Measurements from ENCODE around the gene DLG1.

DNA sequence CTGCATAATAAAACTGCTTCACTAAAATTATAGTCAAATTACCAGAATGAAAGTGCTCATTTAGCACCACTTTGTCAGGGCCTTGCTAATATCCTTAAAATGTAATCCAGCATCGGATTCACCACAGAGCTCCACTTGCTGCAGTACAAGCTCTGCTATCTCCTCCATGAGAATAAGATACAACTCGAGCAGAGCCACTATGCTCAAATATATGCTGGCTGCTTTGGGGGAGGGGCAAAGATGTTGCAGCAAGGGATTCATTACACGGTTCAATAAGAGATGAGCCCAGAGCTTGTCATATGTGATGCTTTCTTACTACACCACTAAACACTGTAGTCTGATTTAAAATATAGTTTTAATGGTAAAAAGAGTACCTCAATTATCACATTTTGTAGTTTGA is 72.2 kb downstream of the DLG1 start:
- TF ChIP-seq, protein P1, sequence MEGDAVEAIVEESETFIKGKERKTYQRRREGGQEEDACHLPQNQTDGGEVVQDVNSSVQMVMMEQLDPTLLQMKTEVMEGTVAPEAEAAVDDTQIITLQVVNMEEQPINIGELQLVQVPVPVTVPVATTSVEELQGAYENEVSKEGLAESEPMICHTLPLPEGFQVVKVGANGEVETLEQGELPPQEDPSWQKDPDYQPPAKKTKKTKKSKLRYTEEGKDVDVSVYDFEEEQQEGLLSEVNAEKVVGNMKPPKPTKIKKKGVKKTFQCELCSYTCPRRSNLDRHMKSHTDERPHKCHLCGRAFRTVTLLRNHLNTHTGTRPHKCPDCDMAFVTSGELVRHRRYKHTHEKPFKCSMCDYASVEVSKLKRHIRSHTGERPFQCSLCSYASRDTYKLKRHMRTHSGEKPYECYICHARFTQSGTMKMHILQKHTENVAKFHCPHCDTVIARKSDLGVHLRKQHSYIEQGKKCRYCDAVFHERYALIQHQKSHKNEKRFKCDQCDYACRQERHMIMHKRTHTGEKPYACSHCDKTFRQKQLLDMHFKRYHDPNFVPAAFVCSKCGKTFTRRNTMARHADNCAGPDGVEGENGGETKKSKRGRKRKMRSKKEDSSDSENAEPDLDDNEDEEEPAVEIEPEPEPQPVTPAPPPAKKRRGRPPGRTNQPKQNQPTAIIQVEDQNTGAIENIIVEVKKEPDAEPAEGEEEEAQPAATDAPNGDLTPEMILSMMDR (conservative IDR thresholded peaks at IDR 0.05; ENCODE audit: low read depth in 2 of 2) = no peak
- TF ChIP-seq CREB1 (CRISPR knock-in tag; IDR thresholded peaks at IDR 0.05; ENCODE audit: low read depth) = no peak
- no peak for TF ChIP-seq POLR2AphosphoS5 (IDR thresholded peaks at IDR 0.05; ENCODE audit: low read depth)
- TF ChIP-seq EZH2 (IDR thresholded peaks at IDR 0.05; ENCODE audit: low read depth, unreplicated experiment) = no peak
- TF ChIP-seq, protein P2, sequence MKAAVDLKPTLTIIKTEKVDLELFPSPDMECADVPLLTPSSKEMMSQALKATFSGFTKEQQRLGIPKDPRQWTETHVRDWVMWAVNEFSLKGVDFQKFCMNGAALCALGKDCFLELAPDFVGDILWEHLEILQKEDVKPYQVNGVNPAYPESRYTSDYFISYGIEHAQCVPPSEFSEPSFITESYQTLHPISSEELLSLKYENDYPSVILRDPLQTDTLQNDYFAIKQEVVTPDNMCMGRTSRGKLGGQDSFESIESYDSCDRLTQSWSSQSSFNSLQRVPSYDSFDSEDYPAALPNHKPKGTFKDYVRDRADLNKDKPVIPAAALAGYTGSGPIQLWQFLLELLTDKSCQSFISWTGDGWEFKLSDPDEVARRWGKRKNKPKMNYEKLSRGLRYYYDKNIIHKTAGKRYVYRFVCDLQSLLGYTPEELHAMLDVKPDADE (IDR thresholded peaks at IDR 0.05) = no peak
- TF ChIP-seq EZH2phosphoT487 (IDR thresholded peaks at IDR 0.05; ENCODE audit: unreplicated experiment) = no peak
